Measurements from ENCODE around the gene CAMK4. TPM values are rescaled to one million over a fixed set of nuclear protein-coding genes. Genes with fewer than 3 reads are reported as not detected.

CAMK4 gene
- total RNA-seq, 1 donor from 2014 or later, result 3.8 TPM

GRCh38 chr5:111294551-111294950 is 70.4 kb downstream of the CAMK4 start:
- FAIRE-seq (no peak), DNase-seq (ENCODE audit: low read depth) (no peak)
- no peak overlapping the region for H3K4me2 ChIP-seq (ENCODE audit: low read length)
- no peak overlapping the region for H2AFZ ChIP-seq (ENCODE audit: low read depth, low read length)
- H3K27me3 ChIP-seq (ENCODE audit: insufficient read depth, low read length), result no peaks in the 10 kb centered on the region
- H3K9me3 ChIP-seq (ENCODE audit: insufficient read depth, low read depth, low read length), result no peaks in the 10 kb centered on the region
- TF ChIP-seq EZH2 (IDR thresholded peaks at IDR 0.05; ENCODE audit: insufficient read depth, low read length) (no peak), CTCF (IDR thresholded peaks at IDR 0.05; ENCODE audit: insufficient read depth, low read depth, low read length) (no peak)
- no peak overlapping the region for H3K9ac ChIP-seq (ENCODE audit: low read length)
- no peak overlapping the region for H3K27ac ChIP-seq (ENCODE audit: low read depth, low read length)
- H3K36me3 ChIP-seq (ENCODE audit: insufficient read depth, low read length), result no peaks in the 10 kb centered on the region
- no peaks in the 10 kb centered on the region for H3K36me3 Mint-ChIP-seq (ENCODE audit: low read depth, unreplicated experiment)
- H3K9me3 Mint-ChIP-seq (ENCODE audit: unreplicated experiment), result no peaks in the 10 kb centered on the region
- no peaks in the 10 kb centered on the region for H3K4me1 Mint-ChIP-seq (ENCODE audit: low read depth, unreplicated experiment)
- H3K79me2 ChIP-seq (ENCODE audit: insufficient read depth, low read length), result no peaks in the 10 kb centered on the region
- no peaks in the 10 kb centered on the region for H3K4me1 ChIP-seq (ENCODE audit: insufficient read depth, low read length)
- no peaks in the 10 kb centered on the region for H4K20me1 ChIP-seq (ENCODE audit: insufficient read depth, low read length)
- no peaks in the 10 kb centered on the region for H3K27me3 Mint-ChIP-seq (ENCODE audit: low read depth, unreplicated experiment)
- no peak overlapping the region for H3K4me3 ChIP-seq (ENCODE audit: insufficient read depth, low read depth, low read length)
- no peak overlapping the region for H3K27ac Mint-ChIP-seq (ENCODE audit: unreplicated experiment)
- no peak overlapping the region for H3K4me3 Mint-ChIP-seq (ENCODE audit: unreplicated experiment)

GRCh38 chr5:111295649-111296048 is 71.5 kb downstream of the CAMK4 start:
- Mint-ChIP-seq H3K27ac (ENCODE audit: unreplicated experiment) (no peak overlapping the region), H3K27me3 (ENCODE audit: low read depth, unreplicated experiment) (no peaks in the 10 kb centered on the region), H3K4me3 (ENCODE audit: unreplicated experiment) (no peak overlapping the region), H3K9me3 (ENCODE audit: unreplicated experiment) (no peaks in the 10 kb centered on the region), H3K4me1 (ENCODE audit: low read depth, unreplicated experiment) (no peaks in the 10 kb centered on the region), H3K36me3 (ENCODE audit: low read depth, unreplicated experiment) (no peaks in the 10 kb centered on the region)
- FAIRE-seq (no peak), DNase-seq (ENCODE audit: low read depth) (no peak)
- no peaks in the 10 kb centered on the region for H3K36me3 ChIP-seq (ENCODE audit: insufficient read depth, low read length)
- H3K27me3 ChIP-seq (ENCODE audit: insufficient read depth, low read length), result no peaks in the 10 kb centered on the region
- no peaks in the 10 kb centered on the region for H3K9me3 ChIP-seq (ENCODE audit: insufficient read depth, low read depth, low read length)
- TF ChIP-seq CTCF (IDR thresholded peaks at IDR 0.05; ENCODE audit: insufficient read depth, low read depth, low read length) (no peak), EZH2 (IDR thresholded peaks at IDR 0.05; ENCODE audit: insufficient read depth, low read length) (no peak)
- no peak overlapping the region for H3K4me2 ChIP-seq (ENCODE audit: low read length)
- H2AFZ ChIP-seq (ENCODE audit: low read depth, low read length), result no peak overlapping the region
- H3K4me1 ChIP-seq (ENCODE audit: insufficient read depth, low read length), result no peaks in the 10 kb centered on the region
- H3K9ac ChIP-seq (ENCODE audit: low read length), result no peak overlapping the region
- no peak overlapping the region for H3K4me3 ChIP-seq (ENCODE audit: insufficient read depth, low read depth, low read length)
- H3K27ac ChIP-seq (ENCODE audit: low read depth, low read length), result no peak overlapping the region
- no peaks in the 10 kb centered on the region for H3K79me2 ChIP-seq (ENCODE audit: insufficient read depth, low read length)
- H4K20me1 ChIP-seq (ENCODE audit: insufficient read depth, low read length), result no peaks in the 10 kb centered on the region

GRCh38 chr5:111296570-111296969 is 72.4 kb downstream of the CAMK4 start:
- FAIRE-seq (no peak), DNase-seq (ENCODE audit: low read depth) (no peak)
- no peaks in the 10 kb centered on the region for H4K20me1 ChIP-seq (ENCODE audit: insufficient read depth, low read length)
- no peaks in the 10 kb centered on the region for H3K27me3 Mint-ChIP-seq (ENCODE audit: low read depth, unreplicated experiment)
- no peaks in the 10 kb centered on the region for H3K79me2 ChIP-seq (ENCODE audit: insufficient read depth, low read length)
- H3K4me3 ChIP-seq (ENCODE audit: insufficient read depth, low read depth, low read length), result no peak overlapping the region
- no peaks in the 10 kb centered on the region for H3K27me3 ChIP-seq (ENCODE audit: insufficient read depth, low read length)
- no peaks in the 10 kb centered on the region for H3K9me3 ChIP-seq (ENCODE audit: insufficient read depth, low read depth, low read length)
- no peaks in the 10 kb centered on the region for H3K36me3 Mint-ChIP-seq (ENCODE audit: low read depth, unreplicated experiment)
- H3K36me3 ChIP-seq (ENCODE audit: insufficient read depth, low read length), result no peaks in the 10 kb centered on the region
- no peak overlapping the region for H3K4me2 ChIP-seq (ENCODE audit: low read length)
- H3K4me1 ChIP-seq (ENCODE audit: insufficient read depth, low read length), result no peaks in the 10 kb centered on the region
- no peaks in the 10 kb centered on the region for H3K9me3 Mint-ChIP-seq (ENCODE audit: unreplicated experiment)
- H3K9ac ChIP-seq (ENCODE audit: low read length), result no peak overlapping the region
- no peak overlapping the region for H3K27ac Mint-ChIP-seq (ENCODE audit: unreplicated experiment)
- H3K27ac ChIP-seq (ENCODE audit: low read depth, low read length), result no peak overlapping the region
- no peak overlapping the region for H2AFZ ChIP-seq (ENCODE audit: low read depth, low read length)
- H3K4me3 Mint-ChIP-seq (ENCODE audit: unreplicated experiment), result no peak overlapping the region
- no peaks in the 10 kb centered on the region for H3K4me1 Mint-ChIP-seq (ENCODE audit: low read depth, unreplicated experiment)
- TF ChIP-seq CTCF (IDR thresholded peaks at IDR 0.05; ENCODE audit: insufficient read depth, low read depth, low read length) (no peak), EZH2 (IDR thresholded peaks at IDR 0.05; ENCODE audit: insufficient read depth, low read length) (no peak)
